Endothelial cell (in vitro differentiated cells): ENCODE measurements around the gene ANTXR2. TPM values are rescaled to one million over a fixed set of nuclear protein-coding genes. Genes with fewer than 3 reads are reported as not detected.
A peak's percentile ranks its signal among the peaks of the same experiment; 100 is the strongest.
"Not testable (repeated sequence)": the region's sequence is repeated elsewhere in the genome, so short reads cannot be mapped to it uniquely, and the experiment has no call there.

ENCODE experiments used
- DNase-seq: peaks from one replicate; pipeline ENCODE4 v3.0.0; 2021; ENCODE audit warnings: low spot score
- H3K27ac Mint-ChIP-seq: one replicate; pipeline ENCODE4 v1.8.0; 2021; ENCODE audit warnings: mixed read lengths, inconsistent platforms; ENCODE audit not compliant: unreplicated experiment
- H3K27me3 Mint-ChIP-seq: one replicate; pipeline ENCODE4 v1.8.0; 2021; ENCODE audit warnings: mild to moderate bottlenecking, moderate library complexity, mixed read lengths, inconsistent platforms; ENCODE audit not compliant: unreplicated experiment
- H3K36me3 Mint-ChIP-seq: one replicate; pipeline ENCODE4 v1.8.0; 2021; ENCODE audit warnings: mild to moderate bottlenecking, low read depth, mixed read lengths, inconsistent platforms; ENCODE audit not compliant: unreplicated experiment
- H3K4me1 Mint-ChIP-seq: one replicate; pipeline ENCODE4 v1.8.0; 2021; ENCODE audit warnings: mild to moderate bottlenecking, mixed read lengths, inconsistent platforms; ENCODE audit not compliant: unreplicated experiment
- H3K4me3 Mint-ChIP-seq: one replicate; pipeline ENCODE4 v1.8.0; 2021; ENCODE audit warnings: mild to moderate bottlenecking, mixed read lengths, inconsistent platforms; ENCODE audit not compliant: unreplicated experiment
- H3K9me3 Mint-ChIP-seq: one replicate; pipeline ENCODE4 v1.8.0; 2021; ENCODE audit warnings: mixed read lengths, inconsistent platforms; ENCODE audit not compliant: unreplicated experiment
- CTCF ChIP-seq: fragments of 200-600 bp; sonication (generic); IDR thresholded peaks from one replicate; pipeline ENCODE4 v1.5.0; 2021; ENCODE audit warnings: antibody characterized with exemption; ENCODE audit not compliant: unreplicated experiment
- total RNA-seq: library from RNA; stranded (reverse); fragmentation: NEBNext Ultra II Directional; extraction: Animal tissue kit (Norgen Biotek cat#: 25700); gene quantifications from one replicate; pipeline ENCODE4 v1.2.1, GENCODE V29; 2021; ENCODE audit not compliant: unreplicated experiment

The ANTXR2 gene
- total RNA-seq, 1 donor from 2014 or later: 176 TPM

- Mint-ChIP-seq H3K36me3 (peaks cover 57% of the 10 kb centered on the region), H3K9me3 (no peaks in the 10 kb centered on the region), H3K27ac (no peak overlapping the region), H3K4me1 (peaks cover 32% of the 10 kb centered on the region), H3K4me3 (peak overlapping the region; percentile 78), H3K27me3 (no peaks in the 10 kb centered on the region)
- no peak for DNase-seq
- TF ChIP-seq CTCF: no peak
These were observed 68.7 kb downstream of the ANTXR2 start for GRCh38 chr4:80004319-80004718.

GRCh38 chr4:80002559-80002958 is 70.5 kb downstream of the ANTXR2 start:
- H3K27ac Mint-ChIP-seq, H3K27me3 Mint-ChIP-seq, H3K4me3 Mint-ChIP-seq, H3K9me3 Mint-ChIP-seq, DNase-seq: not testable (repeated sequence)
- Mint-ChIP-seq H3K36me3 (peaks cover 51% of the 10 kb centered on the region), H3K4me1 (peaks cover 35% of the 10 kb centered on the region)

GRCh38 chr4:79999048-79999447 is 74.0 kb downstream of the ANTXR2 start:
- DNase-seq, H3K27me3 Mint-ChIP-seq, H3K9me3 Mint-ChIP-seq: not testable (repeated sequence)
- peaks cover 36% of the 10 kb centered on the region for H3K36me3 Mint-ChIP-seq
- peak overlapping the region; percentile 21 for H3K4me3 Mint-ChIP-seq
- peaks cover 42% of the 10 kb centered on the region for H3K4me1 Mint-ChIP-seq
- H3K27ac Mint-ChIP-seq: peak overlapping the region; percentile 81

GRCh38 chr4:79998201-79998600 is 74.8 kb downstream of the ANTXR2 start:
- Mint-ChIP-seq H3K27ac (peak overlapping the region; percentile 81), H3K9me3 (no peaks in the 10 kb centered on the region), H3K36me3 (peaks cover 37% of the 10 kb centered on the region)

GRCh38 chr4:79996851-79997250 is 76.2 kb downstream of the ANTXR2 start:
- Mint-ChIP-seq H3K36me3 (peaks cover 36% of the 10 kb centered on the region), H3K9me3 (no peaks in the 10 kb centered on the region), H3K4me3 (no peak overlapping the region), H3K27me3 (no peaks in the 10 kb centered on the region), H3K27ac (peak overlapping the region; percentile 83), H3K4me1 (peaks cover 55% of the 10 kb centered on the region)
- no peak for DNase-seq
- TF ChIP-seq CTCF: no peak

More at GRCh38 chr4:79998201-79998600, 74.8 kb downstream of the ANTXR2 start:
- Mint-ChIP-seq H3K4me1 (peaks cover 49% of the 10 kb centered on the region), H3K4me3 (no peak overlapping the region), H3K27me3 (no peaks in the 10 kb centered on the region)
- no peak for TF ChIP-seq CTCF
- no peak for DNase-seq

- peaks cover 4% of the 10 kb centered on the region for H3K27me3 Mint-ChIP-seq
- H3K27ac Mint-ChIP-seq: peak overlapping the region; percentile 31
- peaks cover 38% of the 10 kb centered on the region for H3K36me3 Mint-ChIP-seq
- H3K4me3 Mint-ChIP-seq: no peak overlapping the region
- TF ChIP-seq CTCF: no peak
- DNase-seq: no peak
- H3K9me3 Mint-ChIP-seq: no peaks in the 10 kb centered on the region
- H3K4me1 Mint-ChIP-seq: peaks cover 44% of the 10 kb centered on the region
These were observed 79.6 kb downstream of the ANTXR2 start for GRCh38 chr4:79993476-79993875.
